ENCODE results near the gene COL8A2. TPM values are rescaled to one million over a fixed set of nuclear protein-coding genes. Genes with fewer than 3 reads are reported as not detected.

Gene COL8A2
- total RNA-seq: 53.4 and 60.5 TPM in 2 replicates

DNA sequence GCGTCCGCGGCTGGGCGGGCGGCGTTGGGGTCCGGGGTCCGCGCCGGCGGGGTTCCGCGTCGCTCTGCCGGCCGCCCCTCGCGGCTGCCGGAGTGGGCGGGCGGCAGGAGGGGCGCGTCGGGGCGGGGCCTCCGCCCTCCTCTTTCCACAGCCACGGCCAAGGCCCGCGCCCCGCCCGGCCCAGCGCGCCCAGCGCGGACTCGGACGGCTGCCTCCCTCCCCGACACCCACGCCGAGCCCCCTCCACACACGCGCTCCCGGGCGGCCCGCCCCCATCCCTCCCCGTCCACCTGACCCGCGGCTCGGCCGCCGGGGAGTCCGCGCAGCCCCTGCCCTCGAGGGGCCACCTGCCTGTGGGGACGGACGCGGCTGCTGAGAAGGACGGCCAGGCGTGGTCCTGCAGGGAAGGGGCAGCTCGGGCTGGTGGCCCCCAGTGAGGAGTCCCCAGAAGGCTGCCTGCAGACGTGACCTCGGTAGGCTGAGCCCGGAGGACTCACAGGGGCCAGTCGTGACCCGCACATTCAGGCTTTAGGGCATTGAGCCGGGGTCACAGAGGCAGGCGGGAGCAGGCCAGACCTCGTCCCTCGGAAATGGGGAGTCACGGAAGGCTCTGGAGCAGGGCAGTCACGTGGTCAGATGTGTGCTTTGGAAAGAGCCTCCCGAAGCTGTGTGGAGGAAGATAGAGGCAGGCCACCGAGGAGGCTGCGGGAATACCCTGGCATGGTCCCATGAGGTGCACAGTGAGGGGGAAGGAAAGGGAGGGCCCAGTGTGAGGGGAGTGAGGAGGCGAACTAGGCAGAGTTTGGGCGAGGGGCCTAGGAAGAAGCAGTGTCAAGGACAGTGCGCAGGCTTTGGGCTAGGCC, at the start of gene COL8A2:
TSS of gene COL8A2 (minus strand) at position 94 of the 863 bp plus-strand sequence. CDS start 24,980 bp downstream, outside the sequence.

DNA sequence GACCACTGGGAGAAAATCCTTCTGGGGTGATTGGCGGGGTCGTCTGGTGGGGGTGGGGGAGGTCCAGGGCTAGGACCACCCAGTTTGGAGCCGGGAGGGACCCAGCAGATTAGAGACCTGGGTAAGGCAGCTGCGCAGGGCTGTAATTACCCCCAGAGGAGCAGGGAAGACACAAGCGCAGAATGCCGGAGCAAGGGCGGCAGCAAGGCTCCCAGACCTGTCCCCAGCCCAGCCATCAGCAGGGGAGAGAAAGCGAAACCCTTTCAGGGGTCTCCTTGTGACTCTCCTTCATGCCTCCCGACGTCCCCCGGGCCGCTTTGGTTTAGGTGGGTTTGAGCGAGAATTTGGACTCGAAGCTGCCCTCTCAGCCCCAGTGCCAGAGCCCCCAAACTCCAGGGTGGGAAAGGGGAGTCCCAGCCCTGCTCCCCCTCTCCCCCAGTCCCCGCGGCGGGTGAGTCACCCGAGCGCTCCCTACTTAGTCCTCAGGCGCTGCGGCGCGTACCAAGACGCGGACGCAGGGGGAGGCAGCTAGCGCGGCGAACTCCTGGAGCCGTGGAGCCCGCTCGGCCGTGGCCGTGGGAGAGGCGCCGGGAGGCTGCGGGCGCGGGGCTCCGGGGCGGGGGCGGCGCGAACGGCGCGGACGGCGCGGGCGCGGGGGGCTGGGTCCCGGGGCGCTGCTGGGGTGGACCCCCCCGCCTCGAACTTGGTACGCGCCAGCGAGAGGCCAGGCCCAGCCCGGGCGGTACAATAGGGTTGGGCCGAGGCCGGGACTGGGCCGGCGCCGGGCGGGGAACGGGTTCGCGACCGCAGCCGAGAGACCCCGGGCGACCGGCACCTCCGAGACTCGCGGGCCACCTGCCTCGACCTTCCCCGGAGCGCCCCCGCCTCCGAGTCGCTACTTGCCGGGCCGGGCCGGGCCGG, 30.6 kb upstream of the COL8A2 start, which contains the start of gene MAP7D1:
TSS of gene MAP7D1 (plus strand) at position 753 of the 921 bp plus-strand sequence. CDS start 258 bp downstream, outside the sequence.

GRCh38 chr1:36149237-36149972, 24.4 kb upstream of the COL8A2 start, which contains the start of gene TRAPPC3:
Gene TRAPPC3, minus strand, starts transcription at chr1:36149486. Its CDS starts 108 bp downstream, at chr1:36149378.

DNA sequence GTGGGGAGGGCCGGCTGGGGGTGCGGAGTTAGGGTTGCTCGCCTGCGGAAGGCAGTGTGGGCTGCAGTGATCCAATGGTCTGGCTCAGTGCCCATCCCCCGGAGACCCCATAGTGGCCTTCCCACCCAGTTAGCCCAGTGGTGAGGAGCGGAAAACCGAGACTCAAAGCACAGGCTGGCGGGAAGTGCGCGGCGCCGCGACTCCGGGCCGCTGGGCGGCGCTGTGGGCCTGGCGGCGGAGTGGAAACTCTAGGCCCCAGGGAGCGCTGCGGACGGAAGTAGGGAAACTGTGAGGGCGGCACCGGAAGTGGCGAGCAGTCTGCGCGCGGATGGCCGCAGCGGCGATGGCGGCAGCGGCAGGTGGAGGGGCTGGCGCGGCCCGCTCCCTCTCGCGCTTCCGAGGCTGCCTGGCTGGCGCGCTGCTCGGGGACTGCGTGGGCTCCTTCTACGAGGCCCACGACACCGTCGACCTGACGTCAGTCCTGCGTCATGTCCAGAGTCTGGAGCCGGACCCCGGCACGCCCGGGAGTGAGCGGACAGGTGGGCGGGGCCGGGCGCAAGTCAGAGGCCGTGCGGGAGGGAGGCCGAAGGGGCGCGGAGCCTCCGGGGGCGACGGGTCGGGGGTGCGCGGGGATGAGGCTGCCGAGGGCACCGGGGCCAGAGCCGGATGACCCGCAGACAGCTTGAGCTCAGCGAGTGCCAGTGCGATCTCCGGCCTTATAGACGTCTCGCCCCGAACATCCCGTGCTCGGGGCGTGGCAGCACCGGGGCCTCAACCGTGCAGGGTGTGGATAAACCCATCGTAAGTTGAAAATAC, 36.2 kb downstream of the COL8A2 start, which contains the start of gene ADPRS:
TSS of gene ADPRS (plus strand) at position 316 of the 816 bp plus-strand sequence. CDS start at position 329, 13 bp downstream.

DNA sequence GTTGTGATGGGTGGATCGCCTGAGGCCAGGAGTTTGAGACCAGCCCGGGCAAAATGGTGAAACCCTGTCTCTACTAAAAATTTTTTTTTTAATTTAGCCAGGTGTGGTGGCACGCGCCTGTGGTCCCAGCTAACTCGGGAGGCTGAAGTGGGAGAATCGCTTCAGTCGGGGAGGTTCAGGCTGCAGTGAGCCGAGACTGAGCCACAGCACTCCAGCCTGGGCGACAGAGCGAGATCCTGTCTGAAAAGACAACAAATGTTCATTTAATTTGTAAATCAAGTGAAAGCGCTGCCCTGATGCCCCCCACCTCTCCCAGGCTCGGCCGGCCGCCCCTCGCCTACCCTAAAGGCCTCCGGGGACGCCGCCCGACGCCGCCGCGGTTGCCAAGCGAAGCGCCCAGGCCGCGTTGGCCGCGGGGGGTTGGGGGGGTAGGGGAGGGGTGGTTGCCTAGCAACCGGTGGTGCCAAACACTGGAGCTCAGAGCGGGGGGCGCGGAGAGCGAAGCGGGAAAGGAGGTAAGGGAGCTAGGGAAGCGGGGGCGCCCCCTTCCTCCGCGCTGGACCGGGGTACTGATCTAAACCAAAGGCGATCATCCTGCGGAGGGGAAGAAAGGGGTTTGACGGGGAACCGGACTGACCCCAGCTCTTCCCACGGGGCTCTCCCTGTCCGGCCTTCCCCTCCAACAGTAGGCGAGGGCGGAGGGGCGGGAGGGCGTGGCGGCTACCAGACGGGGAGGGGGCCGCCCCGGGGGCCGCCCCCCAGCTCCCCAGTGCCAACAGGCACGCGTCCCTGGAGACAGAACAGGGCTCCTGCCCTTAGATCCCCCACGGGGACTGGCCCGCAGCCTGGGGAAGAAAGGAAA, 41.2 kb downstream of the COL8A2 start, which contains the start of gene TEKT2:
TSS of gene TEKT2 (plus strand) at position 460 of the 862 bp plus-strand sequence. CDS start 828 bp downstream, outside the sequence.

Other genes with a start within 250 kb of the COL8A2 start
- 22.2 and 23.0 TPM in 2 replicates for gene AGO1, start 242.0 kb downstream of the COL8A2 start, total RNA-seq
- 17.3 and 21.2 TPM in 2 replicates for gene AGO3, start 194.1 kb downstream of the COL8A2 start, total RNA-seq
- gene TEKT2, start 41.1 kb downstream of the COL8A2 start, total RNA-seq: 0.11 and 0.13 TPM in 2 replicates
- gene ADPRS, start 36.3 kb downstream of the COL8A2 start, total RNA-seq: 17.8 and 19.0 TPM in 2 replicates
- 90.0 and 97.1 TPM in 2 replicates for gene TRAPPC3, start 24.3 kb upstream of the COL8A2 start, total RNA-seq
- 76.4 and 85.6 TPM in 2 replicates for gene MAP7D1, start 30.9 kb upstream of the COL8A2 start, total RNA-seq
- gene THRAP3, start 99.2 kb upstream of the COL8A2 start, total RNA-seq: 121 and 148 TPM in 2 replicates
- 4.8 and 5.0 TPM in 2 replicates for gene SH3D21, start 181.1 kb upstream of the COL8A2 start, total RNA-seq
- 111 and 135 TPM in 2 replicates for gene EVA1B, start 198.4 kb upstream of the COL8A2 start, total RNA-seq

Data from articular chondrocyte of knee joint (primary cell).